Lower leg skin (tissue), 3 donors: ENCODE data around the gene IFT43.

Experiments used
- POLR2A ChIP-seq, 2 donors: fragments of 450-650 bp; IDR thresholded peaks; one replicate each; pipeline ENCODE4 v1.6.1; 2016 to 2017; ENCODE audit warnings: antibody characterized with exemption in 2 of 2, mild to moderate bottlenecking in 1 of 2, moderate library complexity in 1 of 2
- TF ChIP-seq, protein P1 (sequence below), 3 donors: fragments of 450-650 bp; IDR thresholded peaks; one replicate each; pipeline ENCODE4 v1.5.1; 2016; ENCODE audit warnings: antibody characterized with exemption in 3 of 3, mild to moderate bottlenecking in 3 of 3, moderate library complexity in 2 of 3

DNA sequence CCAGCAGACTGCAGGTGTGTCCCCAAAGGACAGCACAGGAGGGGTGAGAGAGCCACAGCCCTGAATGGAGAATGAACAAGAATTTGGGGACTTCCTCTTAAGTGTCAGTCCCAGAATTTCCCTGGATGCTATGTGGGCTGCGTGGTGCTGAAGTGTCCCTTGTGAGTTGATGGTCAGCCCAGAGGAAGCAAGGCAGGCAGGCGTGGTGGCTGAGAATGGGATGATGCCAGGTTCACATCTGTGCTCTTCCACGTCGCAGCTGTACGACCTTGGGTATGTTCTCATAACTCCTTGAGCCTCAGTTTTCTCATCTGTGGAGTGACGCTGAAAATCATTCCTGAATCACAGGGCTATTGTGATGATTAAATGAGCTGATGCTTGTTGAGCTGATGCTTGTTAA, 104.0 kb downstream of the IFT43 start:
- TF ChIP-seq, protein P1, sequence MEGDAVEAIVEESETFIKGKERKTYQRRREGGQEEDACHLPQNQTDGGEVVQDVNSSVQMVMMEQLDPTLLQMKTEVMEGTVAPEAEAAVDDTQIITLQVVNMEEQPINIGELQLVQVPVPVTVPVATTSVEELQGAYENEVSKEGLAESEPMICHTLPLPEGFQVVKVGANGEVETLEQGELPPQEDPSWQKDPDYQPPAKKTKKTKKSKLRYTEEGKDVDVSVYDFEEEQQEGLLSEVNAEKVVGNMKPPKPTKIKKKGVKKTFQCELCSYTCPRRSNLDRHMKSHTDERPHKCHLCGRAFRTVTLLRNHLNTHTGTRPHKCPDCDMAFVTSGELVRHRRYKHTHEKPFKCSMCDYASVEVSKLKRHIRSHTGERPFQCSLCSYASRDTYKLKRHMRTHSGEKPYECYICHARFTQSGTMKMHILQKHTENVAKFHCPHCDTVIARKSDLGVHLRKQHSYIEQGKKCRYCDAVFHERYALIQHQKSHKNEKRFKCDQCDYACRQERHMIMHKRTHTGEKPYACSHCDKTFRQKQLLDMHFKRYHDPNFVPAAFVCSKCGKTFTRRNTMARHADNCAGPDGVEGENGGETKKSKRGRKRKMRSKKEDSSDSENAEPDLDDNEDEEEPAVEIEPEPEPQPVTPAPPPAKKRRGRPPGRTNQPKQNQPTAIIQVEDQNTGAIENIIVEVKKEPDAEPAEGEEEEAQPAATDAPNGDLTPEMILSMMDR (IDR thresholded peaks at IDR 0.05) = no peak
- TF ChIP-seq POLR2A (IDR thresholded peaks at IDR 0.05) = no peak
